Breast epithelium (tissue), 3 donors: ENCODE data around the gene TEX52.

Experiments used
- CTCF ChIP-seq, 3 donors: fragments of 450-650 bp; IDR thresholded peaks; one replicate each; pipeline ENCODE4 v1.5.1; 2016 to 2017; ENCODE audit warnings: antibody characterized with exemption in 3 of 3, mild to moderate bottlenecking in 3 of 3, moderate library complexity in 3 of 3
- POLR2AphosphoS5 ChIP-seq, 3 donors: sonication (generic); formaldehyde crosslinking; IDR thresholded peaks; one replicate each; pipeline ENCODE4 v1.6.1; 2017; ENCODE audit warnings: antibody characterized with exemption in 3 of 3

- TF ChIP-seq CTCF (IDR thresholded peaks at IDR 0.05) (no peak), POLR2AphosphoS5 (IDR thresholded peaks at IDR 0.05) (no peak)
Observed at GRCh38 chr12:2803635-2804392, 53.0 kb downstream of the TEX52 start.
